Heart left ventricle (tissue), 13 donors: Measurements from ENCODE around the gene DHX35.

Source experiments
- POLR2A ChIP-seq, 2 donors: fragments of 450-650 bp; IDR thresholded peaks; one replicate each; pipeline ENCODE4 v1.6.1; 2017; ENCODE audit warnings: antibody characterized with exemption in 2 of 2, mild to moderate bottlenecking in 2 of 2, moderate library complexity in 2 of 2
- TF ChIP-seq, protein P1 (sequence below), 12 donors: fragments of 200-600 bp; sonication (generic) in 4 of 12; IDR thresholded peaks; one replicate each; pipeline versions ENCODE4 v1.5.0 to v1.8.0; 2018 to 2022; ENCODE audit warnings: antibody characterized with exemption in 12 of 12, mild to moderate bottlenecking in 5 of 12
- donor health status: ischemic (EF 13 %, LVEDD 7.1; RV severe dilation, severe dysfunction).
- donor health status: DM: no; HTN: yes; CAD: no.
- donor health status: DM: no; HTN: no; CAD: no.
- donor health status: ischemic (EF 25% LVEDD 6.9; RV normal size, moderate dysfunction).
- donor health status: ischemic (EF 25% LVEDD 5.7; RV mildly dilated, moderate dysfunction).
- donor health status: ischemic (EF 35%, LVEDD 5.7; RV mildly dilated, moderate dysfunction).
- donor health status: nonischemic (EF 11% LVEDD 7.7; RV severe dilation, severe dysfunction).
- donor health status: DM: yes; HTN: yes; CAD: no.
- donor health status: PGD.
- donor health status: ischemic (EF 29% LVEDD 5.4; RV normal size, mild dysfunction).
- donor health status: nonischemic (EF 23%, LVEDD 6.1; RV moderate dilation, normal function).

GRCh38 chr20:39045676-39046075 lies 83.5 kb downstream of the DHX35 start:
- TF ChIP-seq, protein P1, sequence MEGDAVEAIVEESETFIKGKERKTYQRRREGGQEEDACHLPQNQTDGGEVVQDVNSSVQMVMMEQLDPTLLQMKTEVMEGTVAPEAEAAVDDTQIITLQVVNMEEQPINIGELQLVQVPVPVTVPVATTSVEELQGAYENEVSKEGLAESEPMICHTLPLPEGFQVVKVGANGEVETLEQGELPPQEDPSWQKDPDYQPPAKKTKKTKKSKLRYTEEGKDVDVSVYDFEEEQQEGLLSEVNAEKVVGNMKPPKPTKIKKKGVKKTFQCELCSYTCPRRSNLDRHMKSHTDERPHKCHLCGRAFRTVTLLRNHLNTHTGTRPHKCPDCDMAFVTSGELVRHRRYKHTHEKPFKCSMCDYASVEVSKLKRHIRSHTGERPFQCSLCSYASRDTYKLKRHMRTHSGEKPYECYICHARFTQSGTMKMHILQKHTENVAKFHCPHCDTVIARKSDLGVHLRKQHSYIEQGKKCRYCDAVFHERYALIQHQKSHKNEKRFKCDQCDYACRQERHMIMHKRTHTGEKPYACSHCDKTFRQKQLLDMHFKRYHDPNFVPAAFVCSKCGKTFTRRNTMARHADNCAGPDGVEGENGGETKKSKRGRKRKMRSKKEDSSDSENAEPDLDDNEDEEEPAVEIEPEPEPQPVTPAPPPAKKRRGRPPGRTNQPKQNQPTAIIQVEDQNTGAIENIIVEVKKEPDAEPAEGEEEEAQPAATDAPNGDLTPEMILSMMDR (IDR thresholded peaks at IDR 0.05), result no peak
- no peak for TF ChIP-seq POLR2A (IDR thresholded peaks at IDR 0.05)
